SK-N-SH (cell line): ENCODE measurements around the gene DMD. TPM values are rescaled to one million over a fixed set of nuclear protein-coding genes. Genes with fewer than 3 reads are reported as not detected.

ENCODE experiments used
- CTCF ChIA-PET: fragments of 300-600, 350-600 bp; formaldehyde crosslinking; extraction: SDS; loops from one replicate; lab custom pipeline; 2021; lab: Yijun Ruan, JAX
- POLR2A ChIA-PET: fragments of 350-600 bp; sonication (Branson Sonifier 250); formaldehyde crosslinking; extraction: SDS; loops from one replicate; lab custom pipeline; 2020; ENCODE audit warnings: antibody characterized with exemption, inconsistent platforms; lab: Yijun Ruan, JAX
- DNase-seq: peaks from one replicate; pipeline ENCODE4 v3.0.0; 2012
- H2AFZ ChIP-seq: fragments of 200-600 bp; sonication (generic); 2 replicates; pipeline ENCODE4 v1.8.1; 2016; ENCODE audit warnings: antibody characterized with exemption, mild to moderate bottlenecking, low read depth
- H3F3A ChIP-seq: fragments of 200-600 bp; sonication (generic); replicated peaks from 2 replicates; pipeline ENCODE3; 2016; ENCODE audit warnings: antibody characterized with exemption, mild to moderate bottlenecking; ENCODE audit not compliant: insufficient read depth
- H3K27ac ChIP-seq, 2 experiments: fragments of 200-500 bp in 1 of 2; fragments of 200-600 bp in 1 of 2; sonication (Bioruptor generic) in 1 of 2; sonication (generic), shearing (Covaris generic) in 1 of 2; 2 replicates each; pipeline versions ENCODE4 v1.5.1 to v1.6.1; 2014 to 2016; ENCODE audit warnings: low read depth in 2 of 2, inconsistent platforms in 1 of 2, low read length in 1 of 2, mild to moderate bottlenecking in 1 of 2, mixed read lengths in 1 of 2
- H3K27me3 ChIP-seq: fragments of 200-600 bp; sonication (generic), shearing (Covaris generic); 2 replicates; pipeline ENCODE4 v1.6.1; 2016; ENCODE audit warnings: mixed run types; ENCODE audit not compliant: insufficient read depth
- H3K36me3 ChIP-seq, 2 experiments: fragments of 200-500 bp in 1 of 2; fragments of 200-600 bp in 1 of 2; sonication (Bioruptor generic) in 1 of 2; sonication (generic) in 1 of 2; replicated peaks in 1 of 2; 2 replicates each; pipeline versions ENCODE3 to v1.5.1; 2014 to 2016; ENCODE audit warnings: low read length in 1 of 2, mild to moderate bottlenecking in 1 of 2; ENCODE audit not compliant: insufficient read depth in 2 of 2, control insufficient read depth in 1 of 2
- H3K4me1 ChIP-seq, 2 experiments: fragments of 200-500 bp in 1 of 2; fragments of 200-600 bp in 1 of 2; sonication (Bioruptor generic) in 1 of 2; sonication (generic), shearing (Covaris generic) in 1 of 2; 2 replicates each; pipeline versions ENCODE4 v1.5.1 to v1.6.1; 2014 to 2016; ENCODE audit warnings: low read depth in 1 of 2, low read length in 1 of 2, mixed run types in 1 of 2; ENCODE audit not compliant: insufficient read depth in 2 of 2, control insufficient read depth in 1 of 2
- H3K4me2 ChIP-seq: fragments of 200-600 bp; sonication (generic), shearing (Covaris generic); 2 replicates; pipeline ENCODE4 v1.6.1; 2017; ENCODE audit warnings: mixed run types
- H3K4me3 ChIP-seq, 2 experiments: fragments of 200-500 bp in 1 of 2; fragments of 200-600 bp in 1 of 2; sonication (Bioruptor generic) in 1 of 2; sonication (generic), shearing (Covaris generic) in 1 of 2; 2 replicates each; pipeline versions ENCODE4 v1.5.1 to v1.8.1; 2014 to 2016; ENCODE audit warnings: low read depth in 2 of 2, inconsistent platforms in 1 of 2, low read length in 1 of 2, mild to moderate bottlenecking in 1 of 2, mixed read lengths in 1 of 2, moderate library complexity in 1 of 2
- H3K79me2 ChIP-seq: fragments of 200-600 bp; sonication (generic); 2 replicates; pipeline ENCODE4 v1.8.1; 2017; ENCODE audit warnings: mild to moderate bottlenecking; ENCODE audit not compliant: insufficient read depth
- H3K9ac ChIP-seq: fragments of 200-600 bp; sonication (generic); 2 replicates; pipeline ENCODE4 v1.6.1; 2017; ENCODE audit warnings: mixed run types
- H3K9me2 ChIP-seq: fragments of 200-600 bp; sonication (generic); 2 replicates; pipeline ENCODE4 v1.6.1; 2017; ENCODE audit warnings: mixed run types
- H3K9me3 ChIP-seq: fragments of 200-600 bp; sonication (generic); 2 replicates; pipeline ENCODE4 v1.6.1; 2017; ENCODE audit warnings: mixed run types, mild to moderate bottlenecking, moderate library complexity
- H4K20me1 ChIP-seq: fragments of 200-600 bp; sonication (generic); 2 replicates; pipeline ENCODE4 v1.6.1; 2017; ENCODE audit warnings: mild to moderate bottlenecking, mixed run types; ENCODE audit not compliant: insufficient read depth
- CHD2 ChIP-seq: fragments of 150-350 bp; IDR thresholded peaks from 2 replicates; pipeline ENCODE4 v1.6.1; 2018; ENCODE audit warnings: low read length; ENCODE audit not compliant: partially characterized antibody
- ELF1 ChIP-seq: IDR thresholded peaks from 2 replicates; pipeline ENCODE4 v1.4.0; 2012
- FOXJ3 ChIP-seq: sonication (generic); formaldehyde crosslinking; IDR thresholded peaks from 2 replicates; pipeline ENCODE4 v1.5.1; 2020; ENCODE audit warnings: mild to moderate bottlenecking, missing genetic modification reagents
- MAX ChIP-seq: IDR thresholded peaks from 2 replicates; pipeline ENCODE4 v1.4.0; 2012; ENCODE audit warnings: low read depth
- MXI1 ChIP-seq: IDR thresholded peaks from 2 replicates; pipeline ENCODE4 v1.6.1; 2012; ENCODE audit warnings: mild to moderate bottlenecking, low read depth, low read length, improper control_type of control experiment
- POLR2AphosphoS5 ChIP-seq: IDR thresholded peaks from 2 replicates; pipeline ENCODE4 v1.6.1; 2012; ENCODE audit warnings: low read depth, low read length
- RAD21 ChIP-seq: IDR thresholded peaks from 2 replicates; pipeline ENCODE4 v1.6.1; 2012; ENCODE audit warnings: mild to moderate bottlenecking, low read length
- REST ChIP-seq: IDR thresholded peaks from 2 replicates; pipeline ENCODE4 v1.6.1; 2012; ENCODE audit warnings: mild to moderate bottlenecking, low read depth, low read length, moderate library complexity
- RFX5 ChIP-seq: IDR thresholded peaks from 2 replicates; pipeline ENCODE4 v1.6.1; 2012; ENCODE audit warnings: mild to moderate bottlenecking, improper control_type of control experiment, low read length
- RXRA ChIP-seq: IDR thresholded peaks from 2 replicates; pipeline ENCODE4 v1.4.0; 2012; ENCODE audit warnings: low read depth, mild to moderate bottlenecking, borderline replicate concordance
- SMC3 ChIP-seq: IDR thresholded peaks from 2 replicates; pipeline ENCODE4 v1.6.1; 2012; ENCODE audit warnings: low read depth, low read length, improper control_type of control experiment
- TAF1 ChIP-seq: IDR thresholded peaks from 2 replicates; pipeline ENCODE4 v1.6.1; 2012; ENCODE audit warnings: low read depth, mild to moderate bottlenecking, low read length, moderate library complexity, borderline replicate concordance
- TEAD4 ChIP-seq: IDR thresholded peaks from 2 replicates; pipeline ENCODE4 v1.4.0; 2012; ENCODE audit warnings: mild to moderate bottlenecking, borderline replicate concordance; ENCODE audit not compliant: insufficient read depth
- USF1 ChIP-seq: IDR thresholded peaks from 2 replicates; pipeline ENCODE4 v1.4.0; 2012; ENCODE audit warnings: low read depth, borderline replicate concordance
- USF2 ChIP-seq: fragments of 150-350 bp; IDR thresholded peaks from 2 replicates; pipeline ENCODE4 v1.6.1; 2017; ENCODE audit warnings: antibody characterized with exemption, low read length, low read depth, borderline replicate concordance
- ZBTB33 ChIP-seq: IDR thresholded peaks from 2 replicates; pipeline ENCODE4 v1.4.0; 2012; ENCODE audit warnings: low read depth, borderline replicate concordance
- WGBS: methylation state at CpG from one replicate; pipeline ENCODE4 v1.1.6; 2017; ENCODE audit warnings: low lambda C conversion rate; 5-methylcytosine and 5-hydroxymethylcytosine counted together
- polyA plus RNA-seq, 3 experiments: library from polyadenylated mRNA; depleted of rRNA; stranded (reverse); fragments of >200 nt; gene quantifications; 2 replicates each; pipeline ENCODE4 v1.2.3, GENCODE V29; 2012
- TF ChIP-seq, protein P1 (sequence below): fragments of 150-350 bp; IDR thresholded peaks from 2 replicates; pipeline ENCODE4 v1.6.1; 2016; ENCODE audit warnings: mild to moderate bottlenecking, low read depth, low read length

DMD gene
- polyA plus RNA-seq, 1 of the 3 experiments (the other 2 are of a cell fraction), result 3.9 TPM

DNA sequence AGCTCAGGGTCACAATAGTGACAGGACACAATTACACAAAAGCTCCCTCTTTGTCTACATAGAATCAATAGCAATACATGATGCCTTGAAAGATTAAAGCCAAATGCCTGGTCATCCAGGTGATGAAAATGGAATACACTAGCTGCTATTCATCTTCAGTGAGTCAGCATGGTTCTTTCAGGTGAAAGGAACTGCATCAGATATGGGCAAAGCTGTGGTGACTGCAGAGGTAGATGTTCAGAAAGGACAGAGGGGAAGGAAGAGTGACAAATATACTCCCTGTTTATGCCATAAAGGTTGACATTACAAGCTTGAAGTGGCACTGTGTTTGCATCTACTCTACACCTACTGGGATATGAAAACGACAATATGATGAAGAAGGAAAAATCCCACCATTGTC, 2119.5 kb downstream of the DMD start:
- 15% methylated on average over 1 of the region's 1 CpG for WGBS
- Histone ChIP-seq H3K27ac (no peak overlapping the region), H3F3A (no peaks in the 10 kb centered on the region), H3K36me3 (no peaks in the 10 kb centered on the region), H4K20me1 (no peaks in the 10 kb centered on the region), H3K4me2 (no peak overlapping the region), H3K79me2 (no peaks in the 10 kb centered on the region), H3K4me3 (no peak overlapping the region), H3K9me2 (no peaks in the 10 kb centered on the region), H3K4me1 (no peaks in the 10 kb centered on the region), H2AFZ (no peak overlapping the region), H3K27me3 (no peaks in the 10 kb centered on the region), H3K9me3 (no peaks in the 10 kb centered on the region), H3K9ac (no peak overlapping the region)
- POLR2A ChIA-PET, result no interaction called here
- no peak for DNase-seq
- TF ChIP-seq, protein P1, sequence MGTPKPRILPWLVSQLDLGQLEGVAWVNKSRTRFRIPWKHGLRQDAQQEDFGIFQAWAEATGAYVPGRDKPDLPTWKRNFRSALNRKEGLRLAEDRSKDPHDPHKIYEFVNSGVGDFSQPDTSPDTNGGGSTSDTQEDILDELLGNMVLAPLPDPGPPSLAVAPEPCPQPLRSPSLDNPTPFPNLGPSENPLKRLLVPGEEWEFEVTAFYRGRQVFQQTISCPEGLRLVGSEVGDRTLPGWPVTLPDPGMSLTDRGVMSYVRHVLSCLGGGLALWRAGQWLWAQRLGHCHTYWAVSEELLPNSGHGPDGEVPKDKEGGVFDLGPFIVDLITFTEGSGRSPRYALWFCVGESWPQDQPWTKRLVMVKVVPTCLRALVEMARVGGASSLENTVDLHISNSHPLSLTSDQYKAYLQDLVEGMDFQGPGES, result no peak
- TF ChIP-seq ELF1, result no peak
- no peak for TF ChIP-seq RFX5
- TF ChIP-seq MAX, result no peak
- no peak for TF ChIP-seq FOXJ3
- TF ChIP-seq TAF1, result no peak
- no peak for TF ChIP-seq ZBTB33
- TF ChIP-seq RXRA, result no peak
- no peak for TF ChIP-seq RAD21
- no peak for TF ChIP-seq USF1
- no peak for TF ChIP-seq SMC3
- TF ChIP-seq TEAD4, result no peak
- no peak for TF ChIP-seq CHD2
- no peak for TF ChIP-seq MXI1
- TF ChIP-seq POLR2AphosphoS5, result no peak
- CTCF ChIA-PET, result interaction anchor here (1.0 kb wide), 1 partner anchor 28 kb away, joined by 3 read pairs; no protein-coding TSS in a partner anchor

GRCh38 chrX:31074522-31074921, 2136.8 kb downstream of the DMD start:
- POLR2A ChIA-PET, result no interaction called here
- CTCF ChIA-PET, result no interaction called here
- no peak for TF ChIP-seq USF2
- TF ChIP-seq RFX5, result no peak
- no peak for TF ChIP-seq ZBTB33
- no peak for TF ChIP-seq REST

More at GRCh38 chrX:31074522-31074921, 2136.8 kb downstream of the DMD start:
- WGBS, result 6% methylated on average over 2 of the region's 2 CpGs
- Histone ChIP-seq H3K9me3 (no peaks in the 10 kb centered on the region), H3K27ac (no peak overlapping the region), H3K9me2 (no peaks in the 10 kb centered on the region; the same call in 1 of the 2 replicates), H2AFZ (no peak overlapping the region), H3K9ac (no peak overlapping the region), H3K4me1 (no peaks in the 10 kb centered on the region), H4K20me1 (no peaks in the 10 kb centered on the region), H3F3A (no peaks in the 10 kb centered on the region), H3K4me2 (no peak overlapping the region), H3K79me2 (no peaks in the 10 kb centered on the region), H3K4me3 (no peak overlapping the region), H3K36me3 (no peaks in the 10 kb centered on the region), H3K27me3 (no peaks in the 10 kb centered on the region)
- no peak for DNase-seq
